CD14-positive monocyte (primary cell): Measurements from ENCODE around the gene CPLANE2. TPM values are rescaled to one million over a fixed set of nuclear protein-coding genes. Genes with fewer than 3 reads are reported as not detected.

ENCODE experiments used
- DNase-seq, 3 donors: peaks; one replicate each; pipeline ENCODE4 v3.0.0-alpha.2; 2011 to 2022
- H2AFZ ChIP-seq: 2 replicates; pipeline ENCODE4 v1.6.0; 2012; ENCODE audit warnings: mild to moderate bottlenecking, low read depth, low read length, inconsistent platforms; ENCODE audit not compliant: insufficient read depth, poor library complexity, severe bottlenecking
- H3K27ac ChIP-seq, 2 donors: 1 replicate in 1 of 2; 2 replicates in 1 of 2; pipeline ENCODE4 v1.5.1; 2012 to 2013; ENCODE audit warnings: low read length in 2 of 2, control low read depth in 1 of 2, inconsistent platforms in 1 of 2, low read depth in 1 of 2, mild to moderate bottlenecking in 1 of 2
- H3K27me3 ChIP-seq, 2 donors: one replicate each; pipeline versions ENCODE4 v1.6.0 to v1.6.1; 2011 to 2013; ENCODE audit warnings: low read length in 2 of 2; ENCODE audit not compliant: control insufficient read depth in 2 of 2, insufficient read depth in 2 of 2
- H3K36me3 ChIP-seq, 2 donors: replicated peaks in 1 of 2; 1 replicate in 1 of 2; 2 replicates in 1 of 2; pipeline versions ENCODE4 v1.5.1 to v1.6.1; 2012 to 2013; ENCODE audit warnings: low read length in 2 of 2, control low read depth in 1 of 2, inconsistent platforms in 1 of 2, mild to moderate bottlenecking in 1 of 2; ENCODE audit not compliant: insufficient read depth in 2 of 2, control insufficient read depth in 1 of 2
- H3K4me1 ChIP-seq, 2 donors: 1 replicate in 1 of 2; 2 replicates in 1 of 2; pipeline versions ENCODE4 v1.5.1 to v1.6.1; 2012 to 2013; ENCODE audit warnings: low read length in 2 of 2, control low read depth in 1 of 2, inconsistent platforms in 1 of 2, mild to moderate bottlenecking in 1 of 2, moderate library complexity in 1 of 2; ENCODE audit not compliant: insufficient read depth in 2 of 2, control insufficient read depth in 1 of 2
- H3K4me2 ChIP-seq: replicated peaks from 2 replicates; pipeline ENCODE3; 2012; ENCODE audit warnings: low read length, moderate library complexity, mild to moderate bottlenecking; ENCODE audit not compliant: poor library complexity, severe bottlenecking; ENCODE audit errors: extremely low read depth
- H3K4me3 ChIP-seq, 3 experiments: fragments of 200-600 bp in 1 of 3; sonication (generic) in 1 of 3; replicated peaks in 1 of 3; 1 replicate in 2 of 3; 2 replicates in 1 of 3; pipeline ENCODE4 v1.5.1; 2011 to 2013; ENCODE audit warnings: low read length in 3 of 3, mild to moderate bottlenecking in 3 of 3, control low read depth in 2 of 3, low read depth in 2 of 3, inconsistent platforms in 1 of 3, moderate library complexity in 1 of 3
- H3K79me2 ChIP-seq: 2 replicates; pipeline ENCODE4 v1.6.0; 2012; ENCODE audit warnings: mild to moderate bottlenecking, control low read depth, inconsistent platforms, low read length, moderate library complexity; ENCODE audit not compliant: insufficient read depth
- H3K9ac ChIP-seq: 2 replicates; pipeline ENCODE4 v1.6.0; 2017; ENCODE audit warnings: low read length, mild to moderate bottlenecking; ENCODE audit not compliant: insufficient read depth, poor library complexity, severe bottlenecking
- H3K9me3 ChIP-seq, 2 donors: replicated peaks in 1 of 2; 1 replicate in 1 of 2; 2 replicates in 1 of 2; pipeline versions ENCODE4 v1.5.1 to v1.6.1; 2012 to 2013; ENCODE audit warnings: low read length in 2 of 2, control low read depth in 1 of 2; ENCODE audit not compliant: control insufficient read depth in 1 of 2, insufficient read depth in 1 of 2
- H4K20me1 ChIP-seq: 2 replicates; pipeline ENCODE4 v1.6.0; 2012; ENCODE audit warnings: mild to moderate bottlenecking, low read length, control low read depth, moderate library complexity; ENCODE audit not compliant: insufficient read depth
- H3K27ac Mint-ChIP-seq, 7 donors: one replicate each; pipeline ENCODE4 v1.8.0; 2020; ENCODE audit warnings: mild to moderate bottlenecking in 7 of 7, mixed read lengths in 7 of 7, moderate library complexity in 6 of 7, inconsistent platforms in 2 of 7
- H3K27me3 Mint-ChIP-seq, 3 donors: one replicate each; pipeline ENCODE4 v1.8.0; 2021 to 2022; ENCODE audit warnings: low read depth in 3 of 3, mild to moderate bottlenecking in 3 of 3, mixed read lengths in 3 of 3, moderate library complexity in 3 of 3, inconsistent platforms in 1 of 3
- H3K36me3 Mint-ChIP-seq, 2 donors: one replicate each; pipeline ENCODE4 v1.8.0; 2020; ENCODE audit warnings: mixed read lengths in 2 of 2, inconsistent platforms in 1 of 2, mild to moderate bottlenecking in 1 of 2
- H3K4me1 Mint-ChIP-seq: one replicate; pipeline ENCODE4 v1.8.0; 2020; ENCODE audit warnings: mild to moderate bottlenecking, mixed read lengths
- H3K4me3 Mint-ChIP-seq, 2 donors: one replicate each; pipeline ENCODE4 v1.8.0; 2020; ENCODE audit warnings: mild to moderate bottlenecking in 2 of 2, mixed read lengths in 2 of 2, moderate library complexity in 1 of 2
- H3K9me3 Mint-ChIP-seq, 7 donors: one replicate each; pipeline ENCODE4 v1.8.0; 2020 to 2022; ENCODE audit warnings: mixed read lengths in 7 of 7, mild to moderate bottlenecking in 6 of 7, moderate library complexity in 6 of 7, inconsistent platforms in 2 of 7
- CTCF ChIP-seq: fragments of 200-600 bp; IDR thresholded peaks from one replicate; pipeline ENCODE4 v1.8.0; 2022; ENCODE audit warnings: antibody characterized with exemption, mild to moderate bottlenecking
- WGBS: methylation state at CpG from one replicate; pipeline ENCODE4 v1.1.5; 2013; ENCODE audit warnings: missing lambda C conversion rate; ENCODE audit not compliant: insufficient coverage; 5-methylcytosine and 5-hydroxymethylcytosine counted together
- intact Hi-C, 2 donors: fragments of 100-400 bp; cut with micrococcal nuclease; formaldehyde crosslinking; loops; one replicate each; pipeline versions ENCODE4 v1.15.0 to v1.15.1; 2023
- polyA plus RNA-seq, 3 donors: library from polyadenylated mRNA; depleted of rRNA in 1 of 3; unstranded in 2 of 3; stranded (reverse) in 1 of 3; fragments of 300-500 nt in 2 of 3; fragments of >200 nt in 1 of 3; fragmentation: Illumina TruSeq in 2 of 3; gene quantifications; 1 replicate in 2 of 3; 2 replicates in 1 of 3; pipeline ENCODE4 v1.2.3, GENCODE V29; 2012 to 2021

CPLANE2 gene
- polyA plus RNA-seq, 3 donors, result 0.54 to 1.7 (median 1.4) TPM

- H3K9ac ChIP-seq, result no peak overlapping the region
- no peaks in the 10 kb centered on the region for H3K36me3 ChIP-seq
- Mint-ChIP-seq H3K4me3 (no peak overlapping the region), H3K9me3 (peaks cover 0 to 3% (median 0%) of the 10 kb centered on the region in 7 donors), H3K27me3 (peaks cover 5 to 14% (median 5%) of the 10 kb centered on the region in 3 donors), H3K27ac (no peak overlapping the region), H3K4me1 (peaks cover 20% of the 10 kb centered on the region), H3K36me3 (no peaks in the 10 kb centered on the region)
- peaks cover 0 to 4% of the 10 kb centered on the region in 2 donors for H3K27me3 ChIP-seq
- peaks cover 24 to 26% of the 10 kb centered on the region in 2 donors for H3K4me1 ChIP-seq
- H3K79me2 ChIP-seq, result no peaks in the 10 kb centered on the region
- H4K20me1 ChIP-seq, result no peaks in the 10 kb centered on the region
- no peak overlapping the region for H3K4me3 ChIP-seq
- H2AFZ ChIP-seq, result no peak overlapping the region
- H3K4me2 ChIP-seq, result no peak overlapping the region
- intact Hi-C loops, result no loop called here
- no peak for DNase-seq
- H3K27ac ChIP-seq, result no peak overlapping the region
- no peaks in the 10 kb centered on the region for H3K9me3 ChIP-seq
- 94% methylated on average over 5 of the region's 6 CpGs for WGBS
- TF ChIP-seq CTCF, result no peak
Measured at GRCh38 chr1:16211824-16212223, 25.2 kb downstream of the CPLANE2 start.

GRCh38 chr1:16210581-16210980, 26.4 kb downstream of the CPLANE2 start:
- H3K9me3 ChIP-seq, result no peaks in the 10 kb centered on the region
- 92% methylated on average over 3 of the region's 4 CpGs for WGBS
- no peak for TF ChIP-seq CTCF
- peaks cover 12% of the 10 kb centered on the region for H3K4me1 Mint-ChIP-seq
- H3K4me3 Mint-ChIP-seq, result no peak overlapping the region
- H3K27me3 ChIP-seq, result no peaks in the 10 kb centered on the region
- no peak overlapping the region for H3K4me2 ChIP-seq
- no peak for DNase-seq
- H3K36me3 ChIP-seq, result no peaks in the 10 kb centered on the region
- no peak overlapping the region for H3K4me3 ChIP-seq
- no peaks in the 10 kb centered on the region for H3K9me3 Mint-ChIP-seq
- H3K79me2 ChIP-seq, result no peaks in the 10 kb centered on the region
- no peaks in the 10 kb centered on the region for H3K36me3 Mint-ChIP-seq
- intact Hi-C loops, result no loop called here
- peaks cover 21 to 26% of the 10 kb centered on the region in 2 donors for H3K4me1 ChIP-seq
- H3K27ac Mint-ChIP-seq, result no peak overlapping the region
- no peaks in the 10 kb centered on the region for H4K20me1 ChIP-seq
- H3K27ac ChIP-seq, result no peak overlapping the region
- no peak overlapping the region for H2AFZ ChIP-seq
- H3K27me3 Mint-ChIP-seq, result peaks cover 0 to 6% (median 3%) of the 10 kb centered on the region in 3 donors
- no peak overlapping the region for H3K9ac ChIP-seq
